Subcutaneous abdominal adipose tissue (tissue), 5 donors: ENCODE data around the gene ACSM2A.
"Not testable (repeated sequence)": the region's sequence is repeated elsewhere in the genome, so short reads cannot be mapped to it uniquely, and the experiment has no call there.

ENCODE experiments used
- H3K27ac ChIP-seq: one replicate; pipeline ENCODE4 v1.7.0; 2013; ENCODE audit warnings: low read depth, mild to moderate bottlenecking, inconsistent platforms, low read length, moderate library complexity
- H3K27me3 ChIP-seq, 5 donors: one replicate each; pipeline ENCODE4 v1.7.0; 2013; ENCODE audit warnings: low read length in 5 of 5, inconsistent platforms in 1 of 5; ENCODE audit not compliant: control insufficient read depth in 5 of 5, insufficient read depth in 4 of 5
- H3K36me3 ChIP-seq, 5 donors: one replicate each; pipeline ENCODE4 v1.7.0; 2013; ENCODE audit warnings: low read length in 5 of 5; ENCODE audit not compliant: control insufficient read depth in 5 of 5, insufficient read depth in 5 of 5
- H3K4me1 ChIP-seq, 5 donors: one replicate each; pipeline ENCODE4 v1.7.0; 2013; ENCODE audit warnings: low read length in 5 of 5, mild to moderate bottlenecking in 3 of 5, moderate library complexity in 1 of 5; ENCODE audit not compliant: control insufficient read depth in 5 of 5, insufficient read depth in 5 of 5
- H3K4me3 ChIP-seq, 5 donors: one replicate each; pipeline ENCODE4 v1.7.0; 2013; ENCODE audit warnings: low read length in 5 of 5, low read depth in 1 of 5
- H3K9ac ChIP-seq, 5 donors: one replicate each; pipeline ENCODE4 v1.7.0; 2013; ENCODE audit warnings: low read length in 5 of 5, mild to moderate bottlenecking in 4 of 5, moderate library complexity in 3 of 5
- H3K9me3 ChIP-seq, 5 donors: one replicate each; pipeline ENCODE4 v1.7.0; 2013; ENCODE audit warnings: low read length in 5 of 5; ENCODE audit not compliant: control insufficient read depth in 5 of 5
- donor health status: healthy.
- donor health status: healthy.
- donor health status: healthy.
- donor health status: healthy.
- donor health status: healthy.

ACSM2A gene

GRCh38 chr16:20532284-20532792 is 81.0 kb downstream of the ACSM2A start:
- not testable (repeated sequence) for H3K4me1 ChIP-seq, H3K9ac ChIP-seq, H3K27ac ChIP-seq, H3K4me3 ChIP-seq, H3K27me3 ChIP-seq, H3K9me3 ChIP-seq, H3K36me3 ChIP-seq

GRCh38 chr16:20536669-20537068 is 85.3 kb downstream of the ACSM2A start:
- H3K4me3 ChIP-seq, H3K4me1 ChIP-seq, H3K27ac ChIP-seq, H3K9ac ChIP-seq, H3K9me3 ChIP-seq, H3K36me3 ChIP-seq, H3K27me3 ChIP-seq: not testable (repeated sequence)
